Astrocyte (in vitro differentiated cells and primary cell): ENCODE results near the gene GIGYF1.

Experiments used
- CTCF ChIP-seq: IDR thresholded peaks from 2 replicates; pipeline ENCODE4 v1.5.1; 2011; ENCODE audit warnings: low read depth, mild to moderate bottlenecking, inconsistent platforms, low read length, moderate library complexity; ENCODE audit not compliant: insufficient read depth
- EZH2 ChIP-seq: IDR thresholded peaks from 2 replicates; pipeline ENCODE4 v1.6.1; 2012; ENCODE audit warnings: mild to moderate bottlenecking, low read length, inconsistent platforms; ENCODE audit not compliant: insufficient read depth

- TF ChIP-seq CTCF, result peak; percentile 73
- no peak for TF ChIP-seq EZH2
These were observed 11.3 kb upstream of the GIGYF1 start for GRCh38 chr7:100705320-100705752.
